Skeletal muscle satellite cell (primary cell): Measurements from ENCODE around the gene AKT3.

Experiments
- H3K27me3 ChIP-seq: 2 replicates; pipeline ENCODE4 v1.7.0; 2013; ENCODE audit warnings: low read length; ENCODE audit not compliant: control insufficient read depth, insufficient read depth
- H3K36me3 ChIP-seq: 2 replicates; pipeline ENCODE4 v1.7.0; 2013; ENCODE audit warnings: mild to moderate bottlenecking, control low read depth, low read length; ENCODE audit not compliant: insufficient read depth
- H3K4me1 ChIP-seq: 2 replicates; pipeline ENCODE4 v1.7.0; 2013; ENCODE audit warnings: low read length; ENCODE audit not compliant: control insufficient read depth, insufficient read depth
- H3K4me2 ChIP-seq: 2 replicates; pipeline ENCODE4 v1.7.0; 2013; ENCODE audit warnings: mild to moderate bottlenecking, low read length
- H3K4me3 ChIP-seq: 2 replicates; pipeline ENCODE4 v1.7.0; 2013; ENCODE audit warnings: low read length
- H3K9ac ChIP-seq: 2 replicates; pipeline ENCODE4 v1.7.0; 2013; ENCODE audit warnings: mild to moderate bottlenecking, low read depth, low read length, moderate library complexity
- H3K9me3 ChIP-seq: replicated peaks from 2 replicates; pipeline ENCODE4 v1.7.0; 2013; ENCODE audit warnings: mild to moderate bottlenecking, control low read depth, low read length

AKT3 gene

GRCh38 chr1:243563732-243564131 is 286.3 kb downstream of the AKT3 start:
- peaks cover 24% of the 10 kb centered on the region for H3K36me3 ChIP-seq
- H3K4me1 ChIP-seq, result peaks cover 15% of the 10 kb centered on the region
- H3K4me2 ChIP-seq, result no peak overlapping the region
- H3K4me3 ChIP-seq, result no peak overlapping the region
- H3K9me3 ChIP-seq, result peaks cover 3% of the 10 kb centered on the region
- H3K9ac ChIP-seq, result no peak overlapping the region
- no peaks in the 10 kb centered on the region for H3K27me3 ChIP-seq

- H3K4me3 ChIP-seq, result no peak overlapping the region
- no peak overlapping the region for H3K9ac ChIP-seq
- peaks cover 9% of the 10 kb centered on the region for H3K4me1 ChIP-seq
- peaks cover 24% of the 10 kb centered on the region for H3K36me3 ChIP-seq
- no peak overlapping the region for H3K4me2 ChIP-seq
- peaks cover 3% of the 10 kb centered on the region for H3K9me3 ChIP-seq
- no peaks in the 10 kb centered on the region for H3K27me3 ChIP-seq
Measured at GRCh38 chr1:243562473-243562872, 287.6 kb downstream of the AKT3 start.

DNA sequence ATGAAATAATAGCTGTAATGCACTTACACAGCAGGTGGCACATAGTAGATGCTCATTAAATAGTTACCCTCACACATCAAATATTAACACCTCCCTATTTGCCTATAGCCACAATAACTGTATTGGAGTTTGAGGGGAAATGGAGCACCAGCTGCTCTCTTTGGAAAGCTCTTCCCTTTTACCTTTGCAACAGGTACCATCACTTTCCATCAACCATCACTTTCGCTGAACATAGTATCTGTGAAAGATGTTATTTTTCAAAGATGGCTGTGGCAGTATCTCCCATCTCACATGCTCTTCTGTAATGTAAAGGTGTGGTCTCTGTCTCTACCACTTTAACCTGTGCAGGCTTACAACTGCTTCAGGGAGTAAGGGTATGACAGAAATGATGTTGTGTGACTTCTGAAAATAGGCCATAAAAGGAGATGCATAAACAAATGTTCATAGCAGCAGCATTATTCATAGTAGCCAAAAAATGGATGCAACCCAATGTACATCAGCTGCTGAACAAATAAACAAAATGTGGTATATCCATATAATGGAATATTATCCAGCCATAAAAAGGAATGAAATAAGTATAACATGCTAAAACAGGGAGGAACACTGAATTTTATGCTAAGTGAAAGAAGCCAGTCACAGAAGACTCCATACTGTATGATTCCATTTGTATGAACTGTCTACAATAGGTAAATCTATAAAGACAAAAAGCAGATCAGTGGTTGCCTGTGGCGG is 288.3 kb downstream of the AKT3 start:
- Histone ChIP-seq H3K4me1 (peaks cover 9% of the 10 kb centered on the region), H3K9me3 (peaks cover 3% of the 10 kb centered on the region), H3K4me3 (no peak overlapping the region), H3K27me3 (no peaks in the 10 kb centered on the region), H3K36me3 (peaks cover 22% of the 10 kb centered on the region), H3K9ac (no peak overlapping the region), H3K4me2 (no peak overlapping the region)

- Histone ChIP-seq H3K27me3 (no peaks in the 10 kb centered on the region), H3K4me2 (no peak overlapping the region), H3K4me3 (no peak overlapping the region), H3K9me3 (peaks cover 3% of the 10 kb centered on the region), H3K9ac (no peak overlapping the region), H3K36me3 (peaks cover 20% of the 10 kb centered on the region), H3K4me1 (peaks cover 14% of the 10 kb centered on the region)
Measured at GRCh38 chr1:243559575-243560162, 290.4 kb downstream of the AKT3 start.

DNA sequence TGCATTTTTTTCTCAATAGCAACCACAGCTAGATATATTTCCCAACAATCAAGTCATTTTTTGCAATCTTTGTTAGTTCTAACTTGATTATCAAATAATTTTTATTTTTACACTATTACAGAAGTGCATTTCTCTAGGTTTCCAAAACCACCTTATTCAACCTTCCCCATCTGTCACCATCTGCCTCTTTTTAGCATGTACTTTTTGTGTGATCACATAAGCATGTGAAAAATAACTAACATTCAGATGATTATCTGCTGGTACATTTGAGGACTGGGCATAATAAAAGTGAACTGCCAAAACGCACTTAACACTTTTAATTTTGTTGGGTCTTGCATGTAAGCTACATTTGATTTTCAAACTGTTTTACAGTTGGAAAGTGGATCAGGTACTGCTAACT is 291.5 kb downstream of the AKT3 start:
- H3K9me3 ChIP-seq, result peaks cover 3% of the 10 kb centered on the region
- no peak overlapping the region for H3K4me2 ChIP-seq
- H3K9ac ChIP-seq, result no peak overlapping the region
- H3K27me3 ChIP-seq, result no peaks in the 10 kb centered on the region
- peaks cover 20% of the 10 kb centered on the region for H3K36me3 ChIP-seq
- H3K4me3 ChIP-seq, result no peak overlapping the region
- H3K4me1 ChIP-seq, result peaks cover 20% of the 10 kb centered on the region

- Histone ChIP-seq H3K9me3 (peaks cover 3% of the 10 kb centered on the region), H3K4me1 (peaks cover 20% of the 10 kb centered on the region), H3K4me2 (no peak overlapping the region), H3K9ac (no peak overlapping the region), H3K36me3 (peaks cover 18% of the 10 kb centered on the region), H3K4me3 (no peak overlapping the region), H3K27me3 (no peaks in the 10 kb centered on the region)
Measured at GRCh38 chr1:243557866-243558265, 292.2 kb downstream of the AKT3 start.

- Histone ChIP-seq H3K4me3 (no peak overlapping the region), H3K27me3 (no peaks in the 10 kb centered on the region), H3K9me3 (no peaks in the 10 kb centered on the region), H3K4me1 (peaks cover 28% of the 10 kb centered on the region), H3K36me3 (no peaks in the 10 kb centered on the region), H3K9ac (no peak overlapping the region), H3K4me2 (no peak overlapping the region)
Measured at GRCh38 chr1:243554686-243555085, 295.4 kb downstream of the AKT3 start.

DNA sequence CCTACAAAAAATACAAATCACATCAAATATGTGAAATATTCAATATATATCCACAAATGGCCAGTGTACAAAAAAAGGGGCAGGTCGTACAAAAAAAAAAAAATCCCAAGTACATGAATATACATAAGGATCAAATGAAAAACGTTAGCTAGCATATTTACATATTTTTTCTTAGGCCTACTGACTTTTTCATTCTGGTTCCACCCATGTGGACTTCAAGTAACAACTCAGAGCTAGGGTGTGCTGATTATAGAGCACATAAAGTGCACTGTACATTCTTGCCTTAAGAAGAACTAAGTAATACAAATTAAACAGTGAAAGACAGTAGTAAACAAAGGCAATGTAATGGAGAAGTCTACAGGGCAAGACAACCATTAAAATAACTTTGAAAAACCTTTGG is 297.0 kb downstream of the AKT3 start:
- Histone ChIP-seq H3K4me2 (no peak overlapping the region), H3K9me3 (no peaks in the 10 kb centered on the region)

GRCh38 chr1:243550276-243550675 is 299.8 kb downstream of the AKT3 start:
- peak overlapping the region; percentile 65 for H3K9ac ChIP-seq
- H3K27me3 ChIP-seq, result no peaks in the 10 kb centered on the region
- no peaks in the 10 kb centered on the region for H3K9me3 ChIP-seq
- H3K36me3 ChIP-seq, result no peaks in the 10 kb centered on the region
- H3K4me3 ChIP-seq, result no peak overlapping the region
- H3K4me1 ChIP-seq, result peaks cover 36% of the 10 kb centered on the region
- peak overlapping the region; percentile 39 for H3K4me2 ChIP-seq

More for the DNA sequence above, 297.0 kb downstream of the AKT3 start:
- Histone ChIP-seq H3K4me1 (peaks cover 40% of the 10 kb centered on the region), H3K36me3 (no peaks in the 10 kb centered on the region), H3K9ac (no peak overlapping the region), H3K4me3 (no peak overlapping the region), H3K27me3 (no peaks in the 10 kb centered on the region)

GRCh38 chr1:243549791-243550190 is 300.3 kb downstream of the AKT3 start:
- Histone ChIP-seq H3K9ac (peak overlapping the region; percentile 65), H3K4me2 (peak overlapping the region; percentile 39), H3K9me3 (no peaks in the 10 kb centered on the region), H3K27me3 (no peaks in the 10 kb centered on the region), H3K36me3 (no peaks in the 10 kb centered on the region), H3K4me1 (peaks cover 36% of the 10 kb centered on the region), H3K4me3 (peak overlapping the region; percentile 10)

- peaks cover 30% of the 10 kb centered on the region for H3K4me1 ChIP-seq
- H3K9me3 ChIP-seq, result no peaks in the 10 kb centered on the region
- peaks cover 3% of the 10 kb centered on the region for H3K36me3 ChIP-seq
- H3K4me2 ChIP-seq, result peak overlapping the region; percentile 36
- peak overlapping the region; percentile 10 for H3K4me3 ChIP-seq
- no peaks in the 10 kb centered on the region for H3K27me3 ChIP-seq
- peak overlapping the region; percentile 65 for H3K9ac ChIP-seq
Measured at GRCh38 chr1:243549108-243549507, 300.9 kb downstream of the AKT3 start.

GRCh38 chr1:243548516-243548915 is 301.5 kb downstream of the AKT3 start:
- peak overlapping the region; percentile 30 for H3K4me2 ChIP-seq
- peaks cover 3% of the 10 kb centered on the region for H3K36me3 ChIP-seq
- H3K4me1 ChIP-seq, result peaks cover 34% of the 10 kb centered on the region
- H3K27me3 ChIP-seq, result no peaks in the 10 kb centered on the region
- no peaks in the 10 kb centered on the region for H3K9me3 ChIP-seq
- peak overlapping the region; percentile 29 for H3K9ac ChIP-seq
- H3K4me3 ChIP-seq, result no peak overlapping the region
